Measurements from ENCODE around the gene PON2.

- no peak for TF ChIP-seq CTCF (conservative IDR thresholded peaks at IDR 0.05; ENCODE audit: low read depth in 2 of 2)
- no peak for TF ChIP-seq ZNF114 (CRISPR knock-in tag; IDR thresholded peaks at IDR 0.05)
- TF ChIP-seq POLR2AphosphoS5 (IDR thresholded peaks at IDR 0.05; ENCODE audit: low read depth): no peak
- no peak for TF ChIP-seq EZH2 (IDR thresholded peaks at IDR 0.05; ENCODE audit: low read depth, unreplicated experiment)
- no peak for TF ChIP-seq CREB1 (CRISPR knock-in tag; IDR thresholded peaks at IDR 0.05; ENCODE audit: low read depth)
- TF ChIP-seq REST (IDR thresholded peaks at IDR 0.05; ENCODE audit: unreplicated experiment): no peak
These were observed 4.0 kb downstream of the PON2 start for GRCh38 chr7:95430864-95431263.
